Measurements from ENCODE around the gene SERTM2. TPM values are rescaled to one million over a fixed set of nuclear protein-coding genes. Genes with fewer than 3 reads are reported as not detected.

The SERTM2 gene
- total and polyA plus RNA-seq, 2 donors (not counting 3 experiments of a cell fraction or from before 2014, with no cell fraction given): not detected

GRCh38 chrX:111568354-111568753 lies 56.9 kb downstream of the SERTM2 start:
- Histone ChIP-seq H3K27me3 (ENCODE audit: control insufficient read depth in 2 of 2, insufficient read depth in 2 of 2, low read length in 2 of 2) (no peaks in the 10 kb centered on the region), H3K9me1 (replicated peaks; ENCODE audit: control insufficient read depth, extremely low read depth, insufficient read depth, low read length) (no peaks in the 10 kb centered on the region), H3K36me3 (ENCODE audit: control insufficient read depth in 2 of 2, extremely low read depth in 1 of 2, insufficient read depth in 2 of 2, low read length in 2 of 2) (no peaks in the 10 kb centered on the region), H3K9ac (replicated peaks; ENCODE audit: extremely low read depth, insufficient read depth, low read length) (no peak overlapping the region), H3K4me2 (ENCODE audit: insufficient read depth, low read length) (no peak overlapping the region), H3K79me2 (ENCODE audit: control insufficient read depth, insufficient read depth, low read length) (no peaks in the 10 kb centered on the region), H3K27ac (ENCODE audit: insufficient read depth, low read depth, low read length) (no peak overlapping the region), H2AFZ (ENCODE audit: low read depth, low read length) (no peak overlapping the region), H4K20me1 (replicated peaks; ENCODE audit: control insufficient read depth, extremely low read depth, insufficient read depth, low read length) (no peaks in the 10 kb centered on the region), H3K4me3 (replicated peaks in 1 of 3; ENCODE audit: insufficient read depth in 1 of 3, low read depth in 1 of 3, low read length in 3 of 3) (no peak overlapping the region), H3K9me3 (replicated peaks; ENCODE audit: control insufficient read depth, insufficient read depth, low read length) (no peaks in the 10 kb centered on the region), H3K4me1 (ENCODE audit: control insufficient read depth, extremely low read depth, insufficient read depth, low read length) (no peaks in the 10 kb centered on the region)
- no peak for TF ChIP-seq FOS (IDR thresholded peaks at IDR 0.05; ENCODE audit: borderline replicate concordance, insufficient read depth, low read length)
- TF ChIP-seq MAX (IDR thresholded peaks at IDR 0.05; ENCODE audit: insufficient read depth, insufficient read length): no peak
- TF ChIP-seq JUN (IDR thresholded peaks at IDR 0.05; ENCODE audit: borderline replicate concordance, insufficient read depth, insufficient read length, low read depth): no peak
- no peak for TF ChIP-seq MYC (IDR thresholded peaks at IDR 0.05; ENCODE audit: low read depth, low read length)
- no peak for TF ChIP-seq EZH2 (IDR thresholded peaks at IDR 0.05; ENCODE audit: borderline replicate concordance, low read depth, low read length, severe bottlenecking)
- DNase-seq (ENCODE audit: low read depth, low spot score) (no peak), FAIRE-seq (no peak)
- intact Hi-C loops (cut with micrococcal nuclease) (no loop called here), dilution Hi-C loops (cut with MboI; ENCODE audit: extremely low pct_ligation_motif_present, low sequenced_read_pairs) (no loop called here)
- CTCF ChIA-PET: no interaction called here
- no TSS peak for BruUV-seq (replicated peaks)
- POLR2A ChIA-PET: no interaction called here

- intact Hi-C loops (cut with micrococcal nuclease): no loop called here
- no peak for FAIRE-seq
- CTCF ChIA-PET: no interaction called here
These were observed 57.4 kb downstream of the SERTM2 start for GRCh38 chrX:111568817-111569216.

More at GRCh38 chrX:111568817-111569216, 57.4 kb downstream of the SERTM2 start:
- no peak overlapping the region for H3K4me3 ChIP-seq (replicated peaks in 1 of 3; ENCODE audit: insufficient read depth in 1 of 3, low read depth in 1 of 3, low read length in 3 of 3)
- no peak overlapping the region for H3K9ac ChIP-seq (replicated peaks; ENCODE audit: extremely low read depth, insufficient read depth, low read length)
- POLR2A ChIA-PET: no interaction called here
- H4K20me1 ChIP-seq (replicated peaks; ENCODE audit: control insufficient read depth, extremely low read depth, insufficient read depth, low read length): no peaks in the 10 kb centered on the region
- H3K4me2 ChIP-seq (ENCODE audit: insufficient read depth, low read length): no peak overlapping the region
- no peak overlapping the region for H2AFZ ChIP-seq (ENCODE audit: low read depth, low read length)
- no TSS peak for BruUV-seq (replicated peaks)
- no peak for DNase-seq (ENCODE audit: low read depth, low spot score)
- H3K9me1 ChIP-seq (replicated peaks; ENCODE audit: control insufficient read depth, extremely low read depth, insufficient read depth, low read length): no peaks in the 10 kb centered on the region
- no peaks in the 10 kb centered on the region for H3K27me3 ChIP-seq (ENCODE audit: control insufficient read depth in 2 of 2, insufficient read depth in 2 of 2, low read length in 2 of 2)
- H3K9me3 ChIP-seq (replicated peaks; ENCODE audit: control insufficient read depth, insufficient read depth, low read length): no peaks in the 10 kb centered on the region
- dilution Hi-C loops (cut with MboI; ENCODE audit: extremely low pct_ligation_motif_present, low sequenced_read_pairs): no loop called here
- H3K36me3 ChIP-seq (ENCODE audit: control insufficient read depth in 2 of 2, extremely low read depth in 1 of 2, insufficient read depth in 2 of 2, low read length in 2 of 2): no peaks in the 10 kb centered on the region
- no peak overlapping the region for H3K27ac ChIP-seq (ENCODE audit: insufficient read depth, low read depth, low read length)
- no peak for TF ChIP-seq MYC (IDR thresholded peaks at IDR 0.05; ENCODE audit: low read depth, low read length)
- no peak for TF ChIP-seq GATA2 (IDR thresholded peaks at IDR 0.05; ENCODE audit: insufficient read depth, insufficient read length, low read depth, low read length)
- H3K79me2 ChIP-seq (ENCODE audit: control insufficient read depth, insufficient read depth, low read length): no peaks in the 10 kb centered on the region
- no peaks in the 10 kb centered on the region for H3K4me1 ChIP-seq (ENCODE audit: control insufficient read depth, extremely low read depth, insufficient read depth, low read length)

Other genes starting within 250 kb of the SERTM2 start
- gene CAPN6, start 241.2 kb upstream of the SERTM2 start, total RNA-seq: not detected in 2 replicates
- gene CAPN6, start 241.2 kb upstream of the SERTM2 start, polyA plus RNA-seq: not detected in 2 replicates
- not detected in 2 replicates for gene DCX, start 99.5 kb upstream of the SERTM2 start, total RNA-seq
- gene DCX, start 99.5 kb upstream of the SERTM2 start, polyA plus RNA-seq: not detected in 2 replicates
- 37.9 and 38.2 TPM in 2 replicates for gene ALG13, start 169.5 kb downstream of the SERTM2 start, total RNA-seq
- 59.2 and 60.1 TPM in 2 replicates for gene ALG13, start 169.5 kb downstream of the SERTM2 start, polyA plus RNA-seq